Transverse colon (tissue), 4 donors: ENCODE results near the gene LCNL1. TPM values are rescaled to one million over a fixed set of nuclear protein-coding genes. Genes with fewer than 3 reads are reported as not detected.
A peak's percentile ranks its signal among the peaks of the same experiment; 100 is the strongest.

ENCODE experiments used
- DNase-seq: peaks from one replicate; pipeline ENCODE4 v3.0.0-alpha.2; 2019
- H3K27ac ChIP-seq, 4 donors: fragments of 200-600 bp; sonication (generic); 2 replicates each; pipeline ENCODE4 v1.5.1; 2016 to 2018; ENCODE audit warnings: inconsistent platforms in 4 of 4
- H3K27me3 ChIP-seq: fragments of 200-600 bp; sonication (generic); 2 replicates; pipeline ENCODE4 v1.5.1; 2017; ENCODE audit warnings: inconsistent platforms
- H3K36me3 ChIP-seq, 4 donors: fragments of 200-600 bp; sonication (generic); 2 replicates each; pipeline ENCODE4 v1.5.1; 2017 to 2019; ENCODE audit warnings: inconsistent platforms in 4 of 4
- H3K4me1 ChIP-seq, 4 donors: fragments of 200-600 bp; sonication (generic); 2 replicates each; pipeline ENCODE4 v1.5.1; 2017 to 2020; ENCODE audit warnings: inconsistent platforms in 4 of 4
- H3K4me3 ChIP-seq, 4 donors: fragments of 200-600 bp; sonication (generic); 1 replicate in 1 of 4; 2 replicates in 3 of 4; pipeline versions ENCODE4 v1.5.1 to v1.6.1; 2017 to 2019; ENCODE audit warnings: inconsistent platforms in 4 of 4
- H3K9me3 ChIP-seq, 2 donors: fragments of 200-600 bp; sonication (generic); 2 replicates each; pipeline ENCODE4 v1.5.1; 2017 to 2019; ENCODE audit warnings: inconsistent platforms in 2 of 2
- CTCF ChIP-seq, 5 experiments: fragments of 200-600 bp in 3 of 5; fragments of 450-650 bp in 2 of 5; sonication (generic) in 3 of 5; IDR thresholded peaks; 1 replicate in 2 of 5; 2 replicates in 3 of 5; pipeline ENCODE4 v1.5.1; 2016 to 2017; ENCODE audit warnings: antibody characterized with exemption in 5 of 5, inconsistent platforms in 3 of 5, mild to moderate bottlenecking in 2 of 5, moderate library complexity in 1 of 5
- EP300 ChIP-seq: sonication (generic); formaldehyde crosslinking; IDR thresholded peaks from one replicate; pipeline ENCODE4 v1.6.1; 2017; ENCODE audit warnings: antibody characterized with exemption, low read depth
- POLR2A ChIP-seq: fragments of 450-650 bp; IDR thresholded peaks from one replicate; pipeline ENCODE4 v1.6.1; 2016; ENCODE audit warnings: antibody characterized with exemption, mild to moderate bottlenecking, moderate library complexity
- POLR2AphosphoS5 ChIP-seq, 3 donors: sonication (generic); formaldehyde crosslinking; IDR thresholded peaks; one replicate each; pipeline ENCODE4 v1.6.1; 2016; ENCODE audit warnings: antibody characterized with exemption in 3 of 3
- WGBS, 2 donors: methylation state at CpG; one replicate each; pipeline ENCODE4 v1.1.5; 2018; ENCODE audit warnings: low coverage in 1 of 2; 5-methylcytosine and 5-hydroxymethylcytosine counted together
- in situ Hi-C, 4 donors: fragments of 200-750 bp; cut with MboI; loops; one replicate each; pipeline versions ENCODE4 v1.15.0 to v1.15.1; 2017; ENCODE audit warnings: low sequenced_read_pairs in 3 of 4, low pct_ligation_motif_present in 1 of 4, low pct_unique_long_range_greater_than_20kb in 1 of 4
- intact Hi-C: fragments of 100-400 bp; cut with DNase I; formaldehyde crosslinking; loops from one replicate; pipeline ENCODE4 v1.15.1; 2023; ENCODE audit warnings: low total_unique reads
- total RNA-seq, 4 donors: library from RNA; depleted of rRNA; stranded (reverse); fragments of >200 nt; gene quantifications; one replicate each; pipeline ENCODE4 v1.1.0, GENCODE V29; 2016

The LCNL1 gene
- total RNA-seq, 4 donors from 2014 or later, result 0.27 to 0.75 TPM; not detected in 2

- Histone ChIP-seq H3K36me3 (no peaks in the 10 kb centered on the region), H3K4me1 (peaks cover 8 to 44% (median 37%) of the 10 kb centered on the region in 4 donors), H3K4me3 (no peak overlapping the region), H3K27me3 (no peaks in the 10 kb centered on the region), H3K27ac (no peak overlapping the region), H3K9me3 (no peaks in the 10 kb centered on the region)
- no peak for DNase-seq
- in situ Hi-C loops, result no loop called here
- 87% methylated on average over 15 of the region's 15 CpGs; no CpG with 5 or more reads in 1 of the 2 donors for WGBS, 2 donors
- intact Hi-C loops, result no loop called here
- no peak for TF ChIP-seq POLR2AphosphoS5 (IDR thresholded peaks at IDR 0.05)
- TF ChIP-seq EP300, result no peak
- no peak for TF ChIP-seq POLR2A
Observed at GRCh38 chr9:137023583-137023991, 40.8 kb downstream of the LCNL1 start.

GRCh38 chr9:137025517-137025966 lies 42.7 kb downstream of the LCNL1 start:
- Histone ChIP-seq H3K4me3 (no peak overlapping the region), H3K27ac (peak overlapping the region in 1 of 4 donors; percentile 1), H3K27me3 (no peaks in the 10 kb centered on the region), H3K4me1 (peaks cover 16 to 61% (median 48%) of the 10 kb centered on the region in 4 donors), H3K9me3 (no peaks in the 10 kb centered on the region), H3K36me3 (no peaks in the 10 kb centered on the region)
- TF ChIP-seq EP300 (no peak), CTCF (IDR thresholded peaks at IDR 0.05) (no peak), POLR2A (no peak), POLR2AphosphoS5 (IDR thresholded peaks at IDR 0.05) (no peak)
- DNase-seq, result no peak
- in situ Hi-C loops (loop anchor here in 2 of 4 donors (25.0 kb wide), 1 partner anchor 238 kb away; the partner anchor contains the start of genes CCDC183 (in 2 of the 2) and TMEM141 (in 2 of the 2)), intact Hi-C loops (no loop called here)
- 55% methylated on average over 21 of the region's 21 CpGs; no CpG with 5 or more reads in 1 of the 2 donors for whole genome bisulfite sequencing, 2 donors

GRCh38 chr9:137026384-137026783 lies 43.6 kb downstream of the LCNL1 start:
- intact Hi-C loops, result no loop called here
- 77% methylated on average over 2 of the region's 2 CpGs; no CpG with 5 or more reads in 1 of the 2 donors for WGBS, 2 donors
- DNase-seq, result no peak
- no peak overlapping the region for H3K4me3 ChIP-seq
- TF ChIP-seq CTCF (IDR thresholded peaks at IDR 0.05) (no peak), POLR2AphosphoS5 (IDR thresholded peaks at IDR 0.05) (no peak), POLR2A (no peak), EP300 (no peak)
- no peaks in the 10 kb centered on the region for H3K36me3 ChIP-seq
- H3K27ac ChIP-seq, result no peak overlapping the region
- in situ Hi-C loops, result loop anchor here in 2 of 4 donors (25.0 kb wide), 1 partner anchor 239 kb away; the partner anchor contains the start of genes CCDC183 (in 2 of the 2) and TMEM141 (in 2 of the 2)
- H3K27me3 ChIP-seq, result no peaks in the 10 kb centered on the region
- H3K4me1 ChIP-seq, result peaks cover 16 to 67% (median 47%) of the 10 kb centered on the region in 4 donors
- no peaks in the 10 kb centered on the region for H3K9me3 ChIP-seq

- Histone ChIP-seq H3K4me3 (peak overlapping the region in 1 of 4 donors; percentile 54), H3K4me1 (peaks cover 16 to 68% (median 47%) of the 10 kb centered on the region in 4 donors), H3K27me3 (no peaks in the 10 kb centered on the region), H3K27ac (peak overlapping the region in 1 of 4 donors; percentile 57), H3K9me3 (no peaks in the 10 kb centered on the region), H3K36me3 (no peaks in the 10 kb centered on the region)
- in situ Hi-C loops (loop anchor here in 2 of 4 donors (25.0 kb wide), 1 partner anchor 240 kb away; the partner anchor contains the start of genes CCDC183 (in 2 of the 2) and TMEM141 (in 2 of the 2)), intact Hi-C loops (no loop called here)
- 57% methylated on average over 1 of the region's 4 CpGs; no CpG with 5 or more reads in 1 of the 2 donors for WGBS, 2 donors
- no peak for TF ChIP-seq POLR2AphosphoS5 (IDR thresholded peaks at IDR 0.05)
- no peak for TF ChIP-seq CTCF (IDR thresholded peaks at IDR 0.05)
- no peak for TF ChIP-seq POLR2A
- TF ChIP-seq EP300, result no peak
- DNase-seq, result no peak
Observed at GRCh38 chr9:137026828-137027227, 44.0 kb downstream of the LCNL1 start.
